ENCODE results near the gene EXOC4. TPM values are rescaled to one million over a fixed set of nuclear protein-coding genes. Genes with fewer than 3 reads are reported as not detected.

EXOC4 gene
- polyA plus RNA-seq, 1 experiment = 45.9 TPM

DNA sequence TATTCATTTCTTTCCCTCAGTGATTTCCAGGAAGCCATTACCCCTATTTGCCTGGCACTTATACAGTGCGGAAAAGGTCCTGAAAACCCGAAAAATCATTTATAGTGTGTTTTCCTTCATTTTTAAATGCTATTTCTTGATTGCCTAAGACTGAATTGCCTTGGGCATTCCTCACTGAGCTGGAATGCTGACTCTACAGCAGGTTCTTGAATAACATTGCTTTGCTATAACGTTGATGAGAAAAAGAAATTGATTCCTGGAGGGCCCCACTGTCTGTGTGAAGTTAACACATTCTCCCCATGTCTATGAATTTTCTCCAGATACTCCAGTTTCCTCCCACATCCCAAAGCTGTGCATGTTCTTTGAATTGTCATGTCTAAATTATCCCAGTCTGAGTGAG lies 308.5 kb downstream of the EXOC4 start:
- POLR2A ChIA-PET = no interaction called here
- DNase-seq (ENCODE audit: low read depth) = no peak
- CTCF ChIA-PET = interaction anchor here (0.6 to 1.9 kb wide), 6 partner anchors 142 to 293 kb away, joined by 3 to 5 read pairs (median 3); no protein-coding TSS in a partner anchor

DNA sequence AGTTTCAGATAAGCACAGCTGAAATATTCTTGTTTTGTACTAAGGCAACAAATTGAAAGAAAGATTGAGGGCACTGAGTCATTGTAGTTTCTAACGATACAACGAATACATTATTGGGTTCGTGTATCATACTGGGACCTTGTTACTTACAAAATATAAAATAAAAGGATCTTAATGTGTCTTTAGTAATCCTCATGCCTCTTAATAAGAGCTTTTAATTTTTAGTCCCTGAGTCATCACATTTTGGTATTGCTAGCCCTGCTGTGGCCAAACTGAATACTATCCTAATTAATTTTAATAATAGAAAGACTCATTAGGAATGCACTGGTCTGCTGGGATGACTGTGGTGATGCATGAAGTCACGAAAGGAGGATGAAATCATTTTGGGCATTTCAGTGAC lies 309.7 kb downstream of the EXOC4 start:
- DNase-seq (ENCODE audit: low read depth) = peak; percentile 88
- H3K36me3 ChIP-seq (ENCODE audit: control insufficient read depth, insufficient read depth, low read length) = no peaks in the 10 kb centered on the region
- ChIA-PET CTCF (interaction anchor here (0.6 to 1.9 kb wide), 5 partner anchors 140 to 1184 kb away, joined by 3 to 5 read pairs (median 3); no protein-coding TSS in a partner anchor), POLR2A (no interaction called here)
- no peak for TF ChIP-seq CTCF (IDR thresholded peaks at IDR 0.05; ENCODE audit: insufficient read depth, low read depth, low read length)
- no peak overlapping the region for H3K4me3 ChIP-seq (ENCODE audit: low read depth, low read length)
- no peaks in the 10 kb centered on the region for H3K27me3 ChIP-seq (ENCODE audit: control insufficient read depth, insufficient read depth, low read length)

More for the DNA sequence above, 308.5 kb downstream of the EXOC4 start:
- Histone ChIP-seq H3K36me3 (ENCODE audit: control insufficient read depth, insufficient read depth, low read length) (no peaks in the 10 kb centered on the region), H3K4me3 (ENCODE audit: low read depth, low read length) (no peak overlapping the region), H3K27me3 (ENCODE audit: control insufficient read depth, insufficient read depth, low read length) (no peaks in the 10 kb centered on the region)
- no peak for TF ChIP-seq CTCF (IDR thresholded peaks at IDR 0.05; ENCODE audit: insufficient read depth, low read depth, low read length)

GRCh38 chr7:133563251-133563650 lies 310.4 kb downstream of the EXOC4 start:
- peak; percentile 32 for DNase-seq (ENCODE audit: low read depth)
- Histone ChIP-seq H3K36me3 (ENCODE audit: control insufficient read depth, insufficient read depth, low read length) (no peaks in the 10 kb centered on the region), H3K27me3 (ENCODE audit: control insufficient read depth, insufficient read depth, low read length) (no peaks in the 10 kb centered on the region), H3K4me3 (ENCODE audit: low read depth, low read length) (no peak overlapping the region)
- TF ChIP-seq CTCF (IDR thresholded peaks at IDR 0.05; ENCODE audit: insufficient read depth, low read depth, low read length) = no peak
- ChIA-PET POLR2A (no interaction called here), CTCF (interaction anchor here (1.1 to 1.9 kb wide), 2 partner anchors 9 to 180 kb away, joined by 4 read pairs; no protein-coding TSS in a partner anchor)

- no peaks in the 10 kb centered on the region for H3K27me3 ChIP-seq (ENCODE audit: control insufficient read depth, insufficient read depth, low read length)
- no peak overlapping the region for H3K4me3 ChIP-seq (ENCODE audit: low read depth, low read length)
- ChIA-PET CTCF (interaction anchor here (1.3 to 1.4 kb wide), 2 partner anchors 10 to 178 kb away, joined by 4 to 7 read pairs; no protein-coding TSS in a partner anchor), POLR2A (no interaction called here)
- 0 out of 2 replicates have a peak, but pooled peaks have one; percentile 5 for TF ChIP-seq CTCF (IDR thresholded peaks at IDR 0.05; ENCODE audit: insufficient read depth, low read depth, low read length)
- no peaks in the 10 kb centered on the region for H3K36me3 ChIP-seq (ENCODE audit: control insufficient read depth, insufficient read depth, low read length)
- DNase-seq (ENCODE audit: low read depth) = no peak
Observed at GRCh38 chr7:133564484-133564883, 311.6 kb downstream of the EXOC4 start.

GRCh38 chr7:133568544-133568943 lies 315.7 kb downstream of the EXOC4 start:
- no peak for TF ChIP-seq CTCF (IDR thresholded peaks at IDR 0.05; ENCODE audit: insufficient read depth, low read depth, low read length)
- Histone ChIP-seq H3K36me3 (ENCODE audit: control insufficient read depth, insufficient read depth, low read length) (no peaks in the 10 kb centered on the region), H3K4me3 (ENCODE audit: low read depth, low read length) (no peak overlapping the region), H3K27me3 (ENCODE audit: control insufficient read depth, insufficient read depth, low read length) (no peaks in the 10 kb centered on the region)
- no peak for DNase-seq (ENCODE audit: low read depth)
- ChIA-PET POLR2A (no interaction called here), CTCF (no interaction called here)
